NCI-H128 (cell line): ENCODE results near the gene MTFP1.
A peak's percentile ranks its signal among the peaks of the same experiment; 100 is the strongest.
"Not testable (repeated sequence)": the region's sequence is repeated elsewhere in the genome, so short reads cannot be mapped to it uniquely, and the experiment has no call there.

Experiments used
- DNase-seq: peaks from one replicate; lab custom pipeline; 2025; ENCODE audit not compliant: unreplicated experiment; lab: John Stamatoyannopoulos, UW

The MTFP1 gene

DNA sequence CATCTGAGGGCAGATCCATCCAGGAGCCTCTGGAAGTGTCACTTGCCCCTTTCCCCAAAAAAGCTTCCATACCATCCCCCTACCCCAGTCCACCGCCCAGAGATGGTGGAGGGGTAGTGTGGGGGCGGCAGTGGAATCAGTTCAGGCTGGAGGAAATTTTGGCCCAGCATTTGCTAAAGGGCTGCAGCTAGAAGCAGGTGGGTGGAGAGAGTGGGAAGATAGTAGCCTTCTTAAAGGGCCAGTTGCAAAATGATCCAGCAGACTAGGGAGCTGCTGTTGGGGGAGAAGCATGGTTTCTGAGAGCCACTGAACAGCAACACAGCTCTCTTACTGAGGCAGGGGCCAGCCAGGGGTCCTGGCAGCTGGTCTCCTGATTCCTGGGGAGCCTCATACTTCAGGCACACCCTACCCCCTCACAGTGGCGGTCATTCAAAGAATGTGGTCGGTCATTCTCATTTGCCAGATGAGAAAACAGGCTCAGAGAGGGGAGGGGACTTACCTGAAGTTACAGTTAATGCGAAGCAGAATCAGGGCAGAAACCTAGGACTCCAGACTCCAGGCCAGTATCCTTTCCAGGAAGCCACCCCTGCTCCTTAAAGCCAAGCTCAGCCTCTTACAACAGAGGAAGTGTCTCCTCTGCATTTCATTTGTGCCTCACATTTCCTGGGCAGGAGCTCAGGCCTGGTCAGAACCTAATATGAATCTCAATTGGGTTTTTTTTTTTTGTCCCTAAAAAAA, 23.4 kb upstream of the MTFP1 start:
- no peak for DNase-seq

GRCh38 chr22:30402766-30403104, 22.8 kb upstream of the MTFP1 start:
- DNase-seq = not testable (repeated sequence)

DNA sequence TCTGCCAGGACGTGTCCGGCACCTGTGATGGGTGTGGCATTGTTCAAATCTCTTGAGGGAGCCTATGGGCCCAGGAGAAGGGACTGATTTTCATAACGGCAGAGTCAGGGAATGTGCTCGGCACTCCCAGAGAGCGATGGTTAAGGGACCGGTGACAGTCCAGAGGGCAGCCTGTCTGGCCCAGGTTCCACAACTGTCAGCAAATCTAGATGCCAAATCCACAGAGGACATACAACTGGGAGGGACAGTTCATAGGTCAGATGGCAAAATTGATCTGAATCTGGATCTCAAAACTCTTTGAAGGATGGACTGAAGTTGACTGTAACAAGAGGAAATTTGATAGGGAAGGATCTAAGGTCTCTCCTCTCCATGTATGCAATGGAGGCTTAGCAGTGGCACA, 21.3 kb upstream of the MTFP1 start:
- DNase-seq = no peak

DNA sequence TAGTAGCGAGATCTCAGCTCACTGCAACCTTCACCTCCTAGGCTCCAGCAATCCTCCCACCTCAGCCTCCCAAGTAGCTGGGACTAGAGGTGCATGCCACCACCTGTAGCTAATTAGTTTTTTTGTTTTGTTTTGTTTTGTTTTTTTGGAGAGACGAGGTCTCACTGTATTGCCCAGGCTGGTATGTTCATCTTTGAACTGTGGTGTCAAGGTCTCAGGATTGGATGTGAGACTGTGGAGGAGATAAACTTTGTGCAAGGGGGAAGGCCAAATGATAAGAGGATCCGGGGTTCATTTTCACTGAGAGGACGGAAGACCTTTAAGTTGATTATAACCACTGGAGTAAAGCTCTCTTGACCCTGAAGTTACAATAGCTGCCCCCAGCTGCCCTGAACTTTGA, 19.8 kb upstream of the MTFP1 start:
- no peak for DNase-seq

DNA sequence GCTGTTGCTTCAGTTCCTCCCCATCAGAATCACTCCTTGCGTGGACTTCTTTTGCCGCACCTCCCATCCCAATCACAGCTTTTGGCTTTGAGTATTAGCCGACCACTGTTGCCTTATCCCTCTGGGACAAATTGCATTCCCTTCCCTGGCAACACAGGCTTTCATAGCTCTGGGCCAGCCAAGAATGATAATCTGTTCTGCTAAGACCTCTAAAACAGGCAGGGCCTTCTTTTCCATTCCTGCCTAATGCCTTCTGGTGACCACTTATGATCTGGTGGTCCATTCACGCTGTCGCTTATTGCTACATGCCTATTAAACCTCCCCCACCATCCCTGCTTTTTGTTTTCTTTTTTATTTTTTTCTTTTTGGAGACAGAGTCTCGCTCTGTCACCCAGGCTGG, 19.2 kb upstream of the MTFP1 start:
- no peak for DNase-seq

DNA sequence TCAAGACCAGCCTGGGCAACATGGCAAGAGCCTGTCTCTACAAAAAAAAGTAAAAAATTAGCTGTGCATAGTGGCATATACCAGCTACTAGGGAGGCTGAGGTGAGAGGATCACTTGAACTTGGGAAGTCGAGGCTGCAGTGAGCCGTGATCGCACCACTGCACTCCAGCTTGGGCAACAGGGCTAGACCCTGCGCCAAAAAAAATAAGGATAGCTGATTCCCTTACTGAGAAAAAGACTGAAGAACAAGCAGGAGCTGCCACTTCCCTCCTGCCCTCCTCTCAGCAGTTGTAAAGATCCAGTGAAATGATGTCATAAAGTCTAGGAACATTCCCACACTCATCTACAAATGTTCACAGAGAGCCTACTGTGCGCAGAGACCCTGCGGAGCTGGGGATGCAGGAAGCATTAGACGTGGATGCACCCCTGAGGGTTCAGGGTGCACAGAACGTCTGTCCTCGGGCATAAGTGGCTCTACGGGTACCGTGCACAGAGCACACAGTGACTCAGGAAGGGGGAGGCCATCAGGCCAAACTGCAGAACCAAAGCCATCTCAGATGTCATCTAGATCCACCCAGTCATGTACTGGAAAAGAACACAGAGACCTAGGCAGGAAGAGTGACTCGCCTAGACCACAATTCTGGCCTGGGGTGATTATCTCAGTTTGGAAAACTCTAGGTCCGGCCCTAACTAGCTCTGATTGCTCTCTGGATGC, 17.0 kb upstream of the MTFP1 start:
- DNase-seq = no peak

GRCh38 chr22:30411780-30412179, 13.8 kb upstream of the MTFP1 start:
- no peak for DNase-seq

- DNase-seq = no peak
These were observed 12.6 kb upstream of the MTFP1 start for GRCh38 chr22:30413001-30413400.

DNA sequence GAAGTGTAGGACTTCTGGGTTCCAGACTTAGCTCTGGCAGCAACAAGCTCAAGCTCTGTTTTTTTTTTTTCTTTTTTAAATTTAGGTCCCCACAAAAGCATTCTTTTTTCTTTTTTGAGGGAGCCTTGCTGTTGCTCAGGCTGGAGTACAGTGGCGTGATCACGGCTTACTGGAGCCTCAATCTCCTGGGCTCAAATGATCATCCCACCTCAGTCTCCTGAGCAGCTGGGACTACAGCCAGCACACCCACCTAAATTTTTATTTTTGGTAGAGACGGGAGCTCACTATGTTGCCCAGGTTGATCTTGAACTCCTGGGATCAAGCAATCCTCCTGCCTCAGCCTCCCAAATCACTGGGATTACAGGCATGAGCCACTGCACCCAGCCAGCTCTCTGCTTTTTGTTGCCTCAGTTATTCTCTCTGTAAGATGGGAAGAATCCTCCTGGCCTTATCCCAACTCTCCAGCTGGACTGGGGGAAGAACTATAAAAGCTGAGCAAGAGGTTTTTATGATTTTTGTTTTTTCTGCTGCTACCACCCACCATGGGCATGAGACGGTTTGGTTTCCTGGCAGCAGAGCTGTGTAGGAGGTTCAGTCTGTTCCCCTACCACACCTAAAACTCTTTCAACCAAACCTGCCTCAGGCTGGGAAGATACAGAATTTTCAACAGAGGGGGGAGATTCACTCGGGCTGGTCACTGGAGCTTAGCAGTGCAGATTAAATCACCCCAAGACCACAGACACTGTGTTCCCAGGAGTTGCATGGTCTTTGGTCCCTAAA, 11.6 kb upstream of the MTFP1 start:
- no peak for DNase-seq

GRCh38 chr22:30414525-30415047, 11.0 kb upstream of the MTFP1 start:
- no peak for DNase-seq

GRCh38 chr22:30416403-30416802, 9.2 kb upstream of the MTFP1 start:
- no peak for DNase-seq

DNA sequence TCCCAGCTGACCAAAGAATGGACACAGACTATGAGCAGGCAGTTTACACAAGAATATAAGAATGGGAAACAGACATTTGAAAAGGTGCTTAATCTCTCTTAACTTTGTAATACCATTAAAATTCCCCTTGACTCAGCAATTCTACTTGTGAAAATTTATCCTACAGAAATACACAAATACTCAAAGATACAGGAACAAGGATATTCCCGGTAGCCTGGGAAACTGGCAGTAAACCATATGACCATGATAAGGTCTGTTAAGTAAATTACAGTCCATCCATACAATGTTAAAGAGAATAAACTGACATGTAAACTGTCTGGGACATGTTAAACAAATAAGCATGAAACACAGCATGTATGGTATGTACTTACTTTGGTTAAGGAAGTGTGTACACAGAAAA, 8.7 kb upstream of the MTFP1 start:
- DNase-seq = no peak

GRCh38 chr22:30420347-30421125, 5.0 kb upstream of the MTFP1 start:
- DNase-seq = no peak

- DNase-seq = no peak
These were observed 3.7 kb upstream of the MTFP1 start for GRCh38 chr22:30421695-30422480.

DNA sequence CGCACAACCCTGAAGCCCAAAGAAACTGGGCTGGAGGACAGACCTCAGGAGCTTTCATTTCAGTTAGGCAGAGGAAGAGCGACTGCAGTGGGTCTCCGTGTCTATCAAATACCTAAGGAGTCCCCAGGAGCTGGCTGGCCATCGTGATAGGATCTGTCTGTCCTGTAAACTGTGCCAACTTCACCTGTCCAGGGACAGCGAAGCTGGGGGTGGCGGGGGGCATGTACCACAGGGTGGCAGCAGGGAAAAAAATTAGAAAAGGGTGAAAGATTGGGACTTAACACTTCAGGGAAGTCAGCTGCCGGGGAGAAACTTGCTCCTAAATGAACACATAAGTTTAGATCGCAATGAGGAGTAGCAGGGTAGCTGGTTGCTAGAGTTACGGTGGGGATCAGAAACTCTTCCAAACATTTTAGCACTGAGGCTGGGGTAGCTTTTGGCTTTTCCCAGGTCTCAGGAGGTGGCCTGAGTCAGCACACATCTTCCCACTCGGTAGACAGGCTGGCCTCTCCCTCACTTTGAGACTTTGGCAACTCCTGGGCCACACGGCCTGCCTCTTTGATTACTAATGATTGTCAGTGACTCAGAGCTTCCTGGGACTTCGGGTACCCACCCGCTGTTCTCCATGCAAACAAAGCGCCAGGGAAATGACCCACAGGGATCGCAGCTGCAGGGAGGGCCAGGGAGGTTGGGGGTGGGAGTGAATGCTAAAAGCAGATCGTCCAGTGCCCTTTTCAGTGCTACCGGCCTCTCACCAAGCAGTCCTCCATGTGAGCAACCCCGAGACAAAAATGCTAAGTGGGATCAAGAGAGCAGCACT, 2.9 kb upstream of the MTFP1 start:
- no peak for DNase-seq

- no peak for DNase-seq
These were observed 2.1 kb upstream of the MTFP1 start for GRCh38 chr22:30423301-30423958.

DNA sequence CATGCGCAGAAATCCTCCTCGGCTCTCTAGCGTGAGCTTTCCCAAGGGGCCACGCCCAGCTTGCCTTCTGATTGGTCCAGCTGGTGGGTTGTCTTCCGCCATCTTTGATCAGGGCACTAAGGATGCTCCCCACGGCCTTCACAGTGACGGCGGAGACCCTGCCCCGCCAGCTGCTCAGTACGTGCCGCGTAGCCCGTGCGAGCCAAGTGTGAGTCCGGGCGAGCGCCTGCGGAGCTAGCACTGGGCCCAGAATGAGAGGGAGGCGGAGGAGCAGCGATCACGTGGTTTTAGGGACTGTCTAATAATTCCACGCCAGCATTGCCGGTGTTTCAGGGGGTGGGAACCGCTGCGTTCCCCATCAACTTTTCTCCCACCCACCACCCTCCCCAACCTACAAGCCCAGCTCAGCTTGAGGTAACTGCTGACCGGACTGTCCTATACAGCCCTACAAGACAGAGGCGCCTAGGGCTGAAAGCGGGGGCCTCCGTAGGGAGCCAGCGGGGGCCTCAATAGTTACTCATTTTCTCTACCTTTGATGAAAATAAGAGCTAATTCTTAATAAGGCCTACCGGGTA, 1.5 kb upstream of the MTFP1 start:
- DNase-seq = peak; percentile 96

- DNase-seq = no peak
These were observed 838 bp upstream of the MTFP1 start for GRCh38 chr22:30424534-30425326.
